ENCODE results near the gene ATP6AP2. TPM values are rescaled to one million over a fixed set of nuclear protein-coding genes. Genes with fewer than 3 reads are reported as not detected.

ATP6AP2 gene
- total RNA-seq, 2 donors from 2014 or later = 53.6 to 65.6 TPM

GRCh38 chrX:40653535-40653934 is 72.8 kb downstream of the ATP6AP2 start:
- H3K9me3 Mint-ChIP-seq = no peaks in the 10 kb centered on the region
- no peaks in the 10 kb centered on the region for H3K36me3 Mint-ChIP-seq
- DNase-seq (ENCODE audit: low spot score in 2 of 2) = no peak
- ATAC-seq = no peak
- no peak overlapping the region for H3K27ac Mint-ChIP-seq

Other genes starting within 250 kb of the ATP6AP2 start
- gene MPC1L, start 42.5 kb downstream of the ATP6AP2 start, total RNA-seq = not detected
- 10 to 100 TPM; 18.5 to 35.7 TPM for gene CXorf38, start 66.6 kb downstream of the ATP6AP2 start, total RNA-seq
- gene MED14, start 154.6 kb downstream of the ATP6AP2 start, total RNA-seq = 10 to 100 TPM; 57.0 to 71.3 TPM